NCI-H2107 (cell line): ENCODE measurements around the gene PRSS56.

ENCODE experiments used
- DNase-seq: peaks from one replicate; lab custom pipeline; 2025; lab: John Stamatoyannopoulos, UW

PRSS56 gene

GRCh38 chr2:232502511-232502910 is 17.7 kb upstream of the PRSS56 start:
- DNase-seq: no peak

GRCh38 chr2:232502911-232503808 is 17.0 kb upstream of the PRSS56 start:
- no peak for DNase-seq

DNA sequence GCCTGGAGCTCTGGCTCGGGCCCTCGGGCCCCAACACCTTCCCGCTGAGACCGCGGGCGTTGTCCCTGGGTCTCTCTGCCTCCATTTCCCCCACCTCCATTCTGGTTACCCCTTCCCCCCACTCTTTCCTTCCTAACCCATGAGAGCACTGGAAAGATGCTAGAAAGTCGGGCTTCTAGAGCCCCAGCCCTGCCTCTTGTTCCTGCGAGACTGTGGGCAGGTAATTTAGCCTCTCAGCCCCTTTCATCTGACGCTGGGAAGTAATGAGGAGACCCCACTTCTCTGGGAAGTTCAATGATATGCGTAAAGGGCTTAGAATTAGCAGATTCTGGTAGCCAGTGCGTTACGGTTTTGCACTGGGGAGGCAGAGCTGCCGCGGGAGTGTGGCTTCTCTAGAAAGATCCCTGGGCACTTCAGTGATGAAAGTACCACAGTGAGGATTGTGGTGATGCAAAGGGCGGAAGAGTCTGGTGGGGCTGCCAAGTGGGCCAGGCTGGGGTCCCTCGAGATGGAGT is 16.3 kb upstream of the PRSS56 start:
- no peak for DNase-seq

DNA sequence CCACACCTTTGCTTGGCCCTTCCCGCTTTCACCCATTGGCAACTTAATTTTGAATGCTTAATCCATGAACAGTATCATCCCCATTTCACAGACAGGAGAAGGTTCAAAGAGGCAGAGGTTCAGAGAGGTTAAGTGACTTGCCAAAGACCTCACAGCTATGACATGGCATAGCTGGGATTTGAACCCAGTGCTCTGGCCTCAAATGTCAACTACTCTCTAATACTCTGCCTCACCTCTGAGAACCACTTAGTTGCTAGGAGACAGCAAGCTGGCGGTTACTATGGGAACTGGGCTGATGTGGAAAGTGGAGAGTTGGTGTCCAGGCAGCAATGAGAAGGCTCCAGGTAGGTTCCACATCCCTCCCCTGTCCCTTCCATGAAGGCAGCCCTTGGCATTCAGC is 15.8 kb upstream of the PRSS56 start:
- no peak for DNase-seq

- no peak for DNase-seq
Observed at GRCh38 chr2:232505856-232506255, 14.3 kb upstream of the PRSS56 start.

- DNase-seq: no peak
Observed at GRCh38 chr2:232506709-232507108, 13.5 kb upstream of the PRSS56 start.

DNA sequence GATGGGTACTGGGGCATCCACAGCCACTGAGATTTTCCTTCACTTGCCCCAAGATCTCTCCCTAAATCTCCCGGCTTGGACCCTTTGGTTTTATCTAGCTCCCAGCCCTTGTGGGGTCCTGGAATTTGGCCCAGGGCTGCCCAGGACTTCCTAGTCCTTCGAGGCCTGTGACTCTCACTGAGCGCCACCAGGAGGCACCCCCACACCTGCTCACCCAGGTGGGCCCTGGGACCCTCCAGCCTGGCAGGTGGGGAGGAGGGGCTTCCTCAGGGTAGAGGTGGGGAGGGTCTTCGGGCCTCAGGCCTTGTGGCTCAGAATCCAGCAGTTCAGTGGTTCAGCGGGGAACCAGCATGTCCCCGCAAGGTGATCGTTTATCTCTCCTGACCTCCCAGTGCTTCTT is 11.9 kb upstream of the PRSS56 start:
- no peak for DNase-seq

DNA sequence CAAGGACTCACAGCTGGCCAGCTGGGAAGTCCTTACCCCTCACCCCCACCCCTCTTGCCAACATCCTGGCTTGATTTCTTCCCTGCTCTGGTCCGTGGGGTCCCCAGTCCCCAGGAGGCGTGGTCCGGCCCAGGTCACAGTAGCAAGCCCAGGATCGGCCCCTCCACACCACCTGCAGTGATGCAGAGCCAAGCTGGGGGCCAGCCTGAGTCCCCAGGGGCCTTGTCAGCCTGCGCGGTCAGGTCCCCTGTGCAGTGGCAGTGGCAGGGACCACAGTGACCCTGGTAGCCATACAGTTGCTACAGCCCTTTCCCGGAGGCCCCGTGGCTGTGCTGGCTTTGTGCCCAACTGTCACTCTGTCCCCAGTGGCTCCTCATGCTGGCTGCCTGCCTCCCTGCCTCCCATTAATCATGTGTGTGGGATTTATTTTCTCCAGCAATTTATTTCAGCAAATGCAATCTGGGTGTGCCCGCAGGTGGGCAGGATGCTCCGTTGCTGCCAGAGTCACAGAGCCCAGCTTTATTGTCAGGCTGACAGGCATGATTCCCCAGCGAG is 8.8 kb upstream of the PRSS56 start:
- no peak for DNase-seq

DNA sequence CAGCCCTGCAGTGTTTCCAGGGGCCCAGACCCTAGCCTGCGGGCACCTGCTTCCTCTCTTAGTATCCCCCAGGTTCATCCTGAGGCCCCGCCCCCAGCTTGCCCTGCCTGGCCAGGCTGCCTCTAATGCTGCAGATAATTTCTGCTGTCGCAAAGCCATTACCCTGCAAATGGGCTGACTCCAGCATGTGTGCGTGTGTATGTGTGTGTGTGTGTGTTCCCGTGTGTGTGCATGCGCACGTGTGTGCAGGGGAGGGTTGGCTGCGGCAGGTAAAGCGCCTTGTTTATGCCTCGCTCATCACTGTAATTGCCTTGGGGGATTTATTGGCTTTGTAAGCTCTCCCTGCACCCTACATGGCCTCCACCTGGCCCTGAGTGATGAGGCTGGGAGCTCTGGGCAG is 7.6 kb upstream of the PRSS56 start:
- no peak for DNase-seq

GRCh38 chr2:232513353-232513752 is 6.8 kb upstream of the PRSS56 start:
- no peak for DNase-seq

GRCh38 chr2:232515639-232516038 is 4.5 kb upstream of the PRSS56 start:
- no peak for DNase-seq

- DNase-seq: no peak
Observed at GRCh38 chr2:232516551-232516950, 3.6 kb upstream of the PRSS56 start.

- DNase-seq: no peak
Observed at GRCh38 chr2:232518844-232519243, 1.3 kb upstream of the PRSS56 start.

GRCh38 chr2:232520489-232520888 is 301 bp downstream of the PRSS56 start:
- DNase-seq: no peak

DNA sequence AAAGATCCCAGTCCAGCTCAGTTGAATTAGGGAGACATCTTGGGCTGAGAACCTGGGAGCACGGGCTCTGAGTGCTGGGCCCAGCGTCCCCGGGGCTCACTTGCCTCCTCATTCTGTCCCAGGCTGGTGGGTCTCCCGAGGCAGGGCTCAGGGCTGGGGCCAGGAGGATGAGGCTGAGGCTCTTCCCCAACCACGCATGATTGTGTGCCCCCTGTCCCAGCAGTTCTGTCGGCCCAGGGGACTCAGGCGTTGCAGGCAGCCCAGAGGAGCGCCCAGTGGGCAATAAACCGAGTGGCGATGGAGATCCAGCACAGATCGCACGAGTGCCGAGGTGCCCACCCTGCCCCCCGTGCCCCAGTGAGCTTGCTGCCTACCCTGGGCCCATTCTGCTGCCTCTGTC is 910 bp downstream of the PRSS56 start:
- no peak for DNase-seq

- DNase-seq: no peak
Observed at GRCh38 chr2:232521959-232522622, 1.9 kb downstream of the PRSS56 start.

GRCh38 chr2:232522623-232523401 is 2.6 kb downstream of the PRSS56 start:
- DNase-seq: no peak

GRCh38 chr2:232523402-232523681 is 3.2 kb downstream of the PRSS56 start:
- DNase-seq: no peak

GRCh38 chr2:232523682-232524597 is 3.8 kb downstream of the PRSS56 start:
- no peak for DNase-seq

- DNase-seq: no peak
Observed at GRCh38 chr2:232524771-232525170, 4.6 kb downstream of the PRSS56 start.

DNA sequence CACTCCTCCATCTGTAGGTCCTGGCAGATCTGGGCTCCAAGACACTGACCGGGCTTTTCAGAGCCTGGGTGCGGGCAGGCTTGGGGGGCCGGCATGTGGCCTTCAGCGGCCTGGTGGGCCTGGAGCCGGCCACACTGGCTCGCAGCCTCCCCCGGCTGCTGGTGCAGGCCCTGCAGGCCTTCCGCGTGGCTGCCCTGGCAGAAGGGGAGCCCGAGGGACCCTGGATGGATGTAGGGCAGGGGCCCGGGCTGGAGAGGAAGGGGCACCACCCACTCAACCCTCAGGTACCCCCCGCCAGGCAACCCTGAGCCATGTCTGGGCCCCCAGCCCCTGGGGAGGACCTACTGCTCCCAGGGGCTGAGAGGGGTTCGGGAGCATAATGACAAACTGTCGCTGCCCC is 5.0 kb downstream of the PRSS56 start:
- no peak for DNase-seq
